ENCODE measurements around the gene TOMM7.

DNA sequence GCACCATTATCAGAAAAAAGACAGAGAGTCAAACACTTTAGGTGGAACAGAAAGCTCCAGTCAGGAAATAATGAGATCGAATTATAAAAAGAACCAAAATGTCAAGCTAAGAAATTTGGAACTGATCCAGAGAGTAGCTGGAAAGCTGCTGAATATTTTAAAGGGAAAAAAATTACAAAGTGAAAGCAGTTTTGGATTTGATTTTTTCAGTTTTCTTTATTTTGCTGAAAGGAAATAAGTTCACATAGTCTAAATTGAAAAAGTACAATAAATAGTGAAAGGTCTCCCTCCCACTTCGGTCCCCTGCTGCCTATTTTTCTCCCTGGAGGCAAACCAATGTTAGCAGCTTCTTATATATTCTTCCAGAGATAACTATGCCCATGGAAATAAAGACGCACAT is 11.3 kb upstream of the TOMM7 start:
- TF ChIP-seq, protein P1, sequence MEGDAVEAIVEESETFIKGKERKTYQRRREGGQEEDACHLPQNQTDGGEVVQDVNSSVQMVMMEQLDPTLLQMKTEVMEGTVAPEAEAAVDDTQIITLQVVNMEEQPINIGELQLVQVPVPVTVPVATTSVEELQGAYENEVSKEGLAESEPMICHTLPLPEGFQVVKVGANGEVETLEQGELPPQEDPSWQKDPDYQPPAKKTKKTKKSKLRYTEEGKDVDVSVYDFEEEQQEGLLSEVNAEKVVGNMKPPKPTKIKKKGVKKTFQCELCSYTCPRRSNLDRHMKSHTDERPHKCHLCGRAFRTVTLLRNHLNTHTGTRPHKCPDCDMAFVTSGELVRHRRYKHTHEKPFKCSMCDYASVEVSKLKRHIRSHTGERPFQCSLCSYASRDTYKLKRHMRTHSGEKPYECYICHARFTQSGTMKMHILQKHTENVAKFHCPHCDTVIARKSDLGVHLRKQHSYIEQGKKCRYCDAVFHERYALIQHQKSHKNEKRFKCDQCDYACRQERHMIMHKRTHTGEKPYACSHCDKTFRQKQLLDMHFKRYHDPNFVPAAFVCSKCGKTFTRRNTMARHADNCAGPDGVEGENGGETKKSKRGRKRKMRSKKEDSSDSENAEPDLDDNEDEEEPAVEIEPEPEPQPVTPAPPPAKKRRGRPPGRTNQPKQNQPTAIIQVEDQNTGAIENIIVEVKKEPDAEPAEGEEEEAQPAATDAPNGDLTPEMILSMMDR (IDR thresholded peaks at IDR 0.05), result no peak
- no peak for TF ChIP-seq POLR2AphosphoS5 (IDR thresholded peaks at IDR 0.05)
